COLO668 (cell line): Measurements from ENCODE around the gene ADAMTSL1.

Experiments used
- DNase-seq: peaks from one replicate; lab custom pipeline; 2025; ENCODE audit not compliant: unreplicated experiment; lab: John Stamatoyannopoulos, UW

Gene ADAMTSL1

GRCh38 chr9:18795947-18796671, 322.2 kb downstream of the ADAMTSL1 start:
- DNase-seq = no peak

GRCh38 chr9:18796696-18797270, 322.8 kb downstream of the ADAMTSL1 start:
- no peak for DNase-seq

- DNase-seq = no peak
These were observed 324.2 kb downstream of the ADAMTSL1 start for GRCh38 chr9:18798106-18798505.

GRCh38 chr9:18798508-18799290, 324.7 kb downstream of the ADAMTSL1 start:
- DNase-seq = no peak

GRCh38 chr9:18799428-18799827, 325.5 kb downstream of the ADAMTSL1 start:
- DNase-seq = no peak

- DNase-seq = no peak
These were observed 326.6 kb downstream of the ADAMTSL1 start for GRCh38 chr9:18800579-18800978.

- DNase-seq = no peak
These were observed 331.4 kb downstream of the ADAMTSL1 start for GRCh38 chr9:18805386-18805785.

- DNase-seq = no peak
These were observed 332.5 kb downstream of the ADAMTSL1 start for GRCh38 chr9:18806232-18807080.

GRCh38 chr9:18810581-18810980, 336.6 kb downstream of the ADAMTSL1 start:
- DNase-seq = no peak

- DNase-seq = no peak
These were observed 337.2 kb downstream of the ADAMTSL1 start for GRCh38 chr9:18811171-18811570.

- no peak for DNase-seq
These were observed 345.5 kb downstream of the ADAMTSL1 start for GRCh38 chr9:18819418-18819817.

GRCh38 chr9:18820566-18821095, 346.7 kb downstream of the ADAMTSL1 start:
- DNase-seq = no peak

GRCh38 chr9:18821788-18822187, 347.8 kb downstream of the ADAMTSL1 start:
- peak; percentile 18 for DNase-seq

- no peak for DNase-seq
These were observed 348.9 kb downstream of the ADAMTSL1 start for GRCh38 chr9:18822850-18823249.

- DNase-seq = no peak
These were observed 350.2 kb downstream of the ADAMTSL1 start for GRCh38 chr9:18824095-18824666.

- DNase-seq = no peak
These were observed 351.8 kb downstream of the ADAMTSL1 start for GRCh38 chr9:18825656-18826170.

GRCh38 chr9:18826248-18826647, 352.3 kb downstream of the ADAMTSL1 start:
- peak; percentile 49 for DNase-seq

- DNase-seq = no peak
These were observed 355.1 kb downstream of the ADAMTSL1 start for GRCh38 chr9:18829066-18829465.

- peak; percentile 41 for DNase-seq
These were observed 355.9 kb downstream of the ADAMTSL1 start for GRCh38 chr9:18829873-18830272.

GRCh38 chr9:18834740-18835361, 360.9 kb downstream of the ADAMTSL1 start:
- DNase-seq = no peak
